Peyer's patch (tissue), 4 donors: ENCODE measurements around the gene ABCA7.

Experiments
- CTCF ChIP-seq, 6 experiments: fragments of 450-650 bp in 4 of 6; fragments of 200-600 bp in 2 of 6; sonication (generic) in 1 of 6; IDR thresholded peaks; one replicate each; pipeline ENCODE4 v1.5.1; 2017 to 2019; ENCODE audit warnings: antibody characterized with exemption in 6 of 6, mild to moderate bottlenecking in 3 of 6, moderate library complexity in 1 of 6
- POLR2A ChIP-seq, 2 donors: fragments of 450-650 bp; IDR thresholded peaks; one replicate each; pipeline ENCODE4 v1.5.1; 2017; ENCODE audit warnings: antibody characterized with exemption in 2 of 2, mild to moderate bottlenecking in 2 of 2, moderate library complexity in 2 of 2

GRCh38 chr19:1091544-1092175 is 51.8 kb downstream of the ABCA7 start:
- TF ChIP-seq POLR2A (IDR thresholded peaks at IDR 0.05) = no peak
- no peak for TF ChIP-seq CTCF (IDR thresholded peaks at IDR 0.05)
